ENCODE data around the gene VAV3. TPM values are rescaled to one million over a fixed set of nuclear protein-coding genes. Genes with fewer than 3 reads are reported as not detected.

The VAV3 gene
- total RNA-seq, 1 donor from 2014 or later, result 0.64 TPM

DNA sequence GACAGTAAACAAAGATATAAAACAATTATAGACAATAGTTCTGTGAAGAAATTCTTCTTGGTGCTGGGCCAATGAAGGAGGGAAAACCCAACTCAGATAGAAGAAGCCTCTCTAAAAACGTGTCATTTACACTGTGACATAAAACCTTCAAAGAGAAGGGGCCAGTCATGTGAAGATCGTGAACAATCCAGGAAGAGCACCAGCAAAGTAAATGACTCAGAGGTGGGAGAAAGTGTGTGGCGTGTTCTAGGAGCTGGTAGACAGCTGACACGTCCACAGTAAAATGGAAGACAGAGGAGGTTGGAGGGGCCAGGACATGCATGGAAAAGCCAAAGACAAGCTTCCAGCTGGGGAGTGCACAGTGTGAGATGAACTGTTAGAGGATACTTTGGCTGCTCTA, 143.6 kb downstream of the VAV3 start:
- intact Hi-C loops (cut with DNase I), result no loop called here
- H3K9me3 ChIP-seq, result peaks cover 0 to 4% of the 10 kb centered on the region in 2 donors
- DNase-seq (ENCODE audit: low spot score in 2 of 2), result no peak
- no peak overlapping the region for H3K4me3 ChIP-seq
- no peaks in the 10 kb centered on the region for H3K4me1 ChIP-seq
- no peaks in the 10 kb centered on the region for H3K27me3 ChIP-seq
- H3K27ac ChIP-seq, result no peak overlapping the region
- H3K36me3 ChIP-seq, result no peaks in the 10 kb centered on the region
- TF ChIP-seq, protein P1, sequence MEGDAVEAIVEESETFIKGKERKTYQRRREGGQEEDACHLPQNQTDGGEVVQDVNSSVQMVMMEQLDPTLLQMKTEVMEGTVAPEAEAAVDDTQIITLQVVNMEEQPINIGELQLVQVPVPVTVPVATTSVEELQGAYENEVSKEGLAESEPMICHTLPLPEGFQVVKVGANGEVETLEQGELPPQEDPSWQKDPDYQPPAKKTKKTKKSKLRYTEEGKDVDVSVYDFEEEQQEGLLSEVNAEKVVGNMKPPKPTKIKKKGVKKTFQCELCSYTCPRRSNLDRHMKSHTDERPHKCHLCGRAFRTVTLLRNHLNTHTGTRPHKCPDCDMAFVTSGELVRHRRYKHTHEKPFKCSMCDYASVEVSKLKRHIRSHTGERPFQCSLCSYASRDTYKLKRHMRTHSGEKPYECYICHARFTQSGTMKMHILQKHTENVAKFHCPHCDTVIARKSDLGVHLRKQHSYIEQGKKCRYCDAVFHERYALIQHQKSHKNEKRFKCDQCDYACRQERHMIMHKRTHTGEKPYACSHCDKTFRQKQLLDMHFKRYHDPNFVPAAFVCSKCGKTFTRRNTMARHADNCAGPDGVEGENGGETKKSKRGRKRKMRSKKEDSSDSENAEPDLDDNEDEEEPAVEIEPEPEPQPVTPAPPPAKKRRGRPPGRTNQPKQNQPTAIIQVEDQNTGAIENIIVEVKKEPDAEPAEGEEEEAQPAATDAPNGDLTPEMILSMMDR (IDR thresholded peaks at IDR 0.05), result no peak

DNA sequence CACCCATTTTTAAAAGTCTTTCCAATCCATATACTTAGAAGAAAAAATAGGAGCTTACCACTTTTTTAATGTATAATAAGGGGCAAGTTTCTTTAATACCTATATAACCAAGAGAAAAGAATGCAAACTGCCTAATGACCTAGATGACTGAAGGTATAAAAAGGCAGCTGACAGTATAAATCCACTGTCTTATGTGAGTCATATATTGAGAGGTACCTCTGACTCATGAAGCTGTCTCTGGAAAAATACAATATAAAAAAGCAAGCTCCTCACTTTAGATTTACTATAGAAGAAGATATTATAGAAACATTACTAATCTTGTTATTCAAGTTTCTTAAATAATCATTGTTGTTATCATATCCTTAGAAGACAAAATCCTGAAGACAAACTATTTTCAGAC, 144.2 kb downstream of the VAV3 start:
- Histone ChIP-seq H3K9me3 (peaks cover 0 to 4% of the 10 kb centered on the region in 2 donors), H3K4me3 (no peak overlapping the region), H3K36me3 (no peaks in the 10 kb centered on the region), H3K4me1 (no peaks in the 10 kb centered on the region), H3K27ac (no peak overlapping the region), H3K27me3 (no peaks in the 10 kb centered on the region)
- TF ChIP-seq, protein P1 (IDR thresholded peaks at IDR 0.05), result no peak
- DNase-seq (ENCODE audit: low spot score in 2 of 2), result no peak
- intact Hi-C loops (cut with DNase I), result no loop called here

DNA sequence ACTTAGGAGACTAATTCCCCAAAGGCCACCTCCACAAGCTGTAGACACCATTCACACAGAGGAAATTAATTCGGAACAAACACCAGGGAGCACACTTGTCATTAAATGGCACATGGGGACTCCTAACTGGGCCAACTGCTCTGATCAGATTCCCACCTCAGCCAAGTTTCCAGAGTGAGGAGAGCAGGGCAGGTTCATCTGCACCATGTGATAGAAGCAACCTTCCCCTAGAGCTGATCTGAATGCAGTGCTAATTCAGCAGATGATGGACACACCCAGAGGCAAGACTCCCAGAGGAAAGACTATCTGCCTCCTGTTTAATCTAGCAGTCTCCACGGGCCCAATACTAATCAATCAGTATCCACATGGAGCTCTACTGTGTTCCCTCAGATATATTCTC, 147.0 kb downstream of the VAV3 start:
- DNase-seq (ENCODE audit: low spot score in 2 of 2), result no peak
- H3K27ac ChIP-seq, result no peak overlapping the region
- H3K36me3 ChIP-seq, result no peaks in the 10 kb centered on the region
- no peaks in the 10 kb centered on the region for H3K9me3 ChIP-seq
- no peaks in the 10 kb centered on the region for H3K4me1 ChIP-seq
- no peak overlapping the region for H3K4me3 ChIP-seq
- intact Hi-C loops (cut with DNase I), result no loop called here
- H3K27me3 ChIP-seq, result no peaks in the 10 kb centered on the region
- TF ChIP-seq, protein P1 (IDR thresholded peaks at IDR 0.05), result no peak

DNA sequence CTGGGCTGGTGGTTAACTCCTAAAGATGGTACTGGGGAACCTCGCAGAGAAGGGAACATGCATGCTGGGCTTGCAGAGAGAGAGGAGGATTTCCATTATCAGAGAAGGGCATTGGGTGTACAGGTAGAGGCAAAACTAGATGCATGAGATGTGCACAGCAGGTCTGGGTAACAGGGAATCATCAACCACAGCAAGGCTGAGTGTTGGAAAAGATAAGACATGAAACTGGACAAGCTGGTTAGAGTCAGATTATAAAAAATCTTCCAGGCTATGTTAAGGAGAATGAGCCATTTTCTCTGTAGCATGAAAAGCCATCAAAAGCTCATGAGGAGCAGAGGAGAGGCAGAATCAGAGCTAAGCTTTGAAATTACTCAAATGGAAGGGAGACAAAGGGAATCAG, 147.8 kb downstream of the VAV3 start:
- intact Hi-C loops (cut with DNase I), result no loop called here
- H3K9me3 ChIP-seq, result no peaks in the 10 kb centered on the region
- no peaks in the 10 kb centered on the region for H3K36me3 ChIP-seq
- no peak overlapping the region for H3K27ac ChIP-seq
- no peak overlapping the region for H3K4me3 ChIP-seq
- TF ChIP-seq, protein P1 (IDR thresholded peaks at IDR 0.05), result no peak
- no peaks in the 10 kb centered on the region for H3K4me1 ChIP-seq
- H3K27me3 ChIP-seq, result no peaks in the 10 kb centered on the region
- no peak for DNase-seq (ENCODE audit: low spot score in 2 of 2)

DNA sequence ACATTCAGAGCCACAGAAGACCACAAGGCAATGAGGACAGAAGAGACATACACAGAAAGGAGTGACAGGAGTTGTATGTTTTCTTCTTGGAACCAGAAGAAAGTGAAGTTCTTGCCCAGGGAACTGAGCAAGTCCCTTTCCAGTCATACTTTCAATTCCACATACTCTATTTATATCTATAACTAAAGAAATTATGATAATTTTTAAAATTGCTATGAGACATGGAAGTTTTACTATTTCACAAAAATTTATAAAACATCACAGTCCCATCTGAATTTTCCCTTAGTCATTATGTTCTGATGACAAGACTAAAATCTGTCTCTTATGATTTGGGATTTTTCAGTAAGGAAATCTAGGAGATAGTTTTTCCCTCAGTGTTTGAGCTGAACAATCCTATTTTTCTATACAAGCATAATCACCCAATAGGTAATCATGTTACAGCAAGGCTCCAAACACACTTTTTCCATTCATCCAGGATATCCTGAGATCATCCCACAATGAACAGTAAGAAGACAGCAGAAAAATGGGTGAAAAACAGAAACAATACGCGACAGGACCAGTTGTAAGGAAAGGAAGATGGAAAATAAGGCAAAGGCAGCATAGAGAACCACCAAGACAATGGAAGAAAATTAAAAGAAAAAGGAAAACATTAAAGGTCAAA, 154.6 kb downstream of the VAV3 start:
- no peaks in the 10 kb centered on the region for H3K9me3 ChIP-seq
- TF ChIP-seq, protein P1 (IDR thresholded peaks at IDR 0.05), result no peak
- intact Hi-C loops (cut with DNase I), result no loop called here
- H3K27ac ChIP-seq, result no peak overlapping the region
- no peaks in the 10 kb centered on the region for H3K27me3 ChIP-seq
- H3K4me3 ChIP-seq, result no peak overlapping the region
- H3K36me3 ChIP-seq, result no peaks in the 10 kb centered on the region
- no peak for DNase-seq (ENCODE audit: low spot score in 2 of 2)
- no peaks in the 10 kb centered on the region for H3K4me1 ChIP-seq

DNA sequence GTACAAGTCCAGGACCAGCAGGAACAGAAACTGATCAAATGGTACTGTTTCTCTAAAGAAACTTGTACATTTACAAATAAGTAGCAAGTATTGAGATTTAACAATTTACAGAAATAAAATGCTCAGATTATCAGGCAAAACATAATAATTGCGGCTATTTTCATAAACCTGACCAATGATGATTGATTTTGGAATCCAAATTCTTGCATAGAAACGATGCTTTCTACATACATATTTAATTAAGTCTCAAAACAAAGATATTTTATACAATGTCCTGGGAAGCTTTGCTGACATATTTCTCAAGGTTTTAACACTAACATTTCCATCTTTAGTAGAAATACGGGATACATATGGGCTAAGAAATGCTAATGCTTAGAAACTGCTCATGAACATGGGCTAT, 157.1 kb downstream of the VAV3 start:
- no peaks in the 10 kb centered on the region for H3K36me3 ChIP-seq
- H3K9me3 ChIP-seq, result no peaks in the 10 kb centered on the region
- no peaks in the 10 kb centered on the region for H3K4me1 ChIP-seq
- no peak overlapping the region for H3K4me3 ChIP-seq
- no peak overlapping the region for H3K27ac ChIP-seq
- no peaks in the 10 kb centered on the region for H3K27me3 ChIP-seq
- DNase-seq (ENCODE audit: low spot score in 2 of 2), result no peak
- TF ChIP-seq, protein P1 (IDR thresholded peaks at IDR 0.05), result no peak
- intact Hi-C loops (cut with DNase I), result no loop called here

Data from ascending aorta (tissue), 2 donors.